ENCODE measurements around the gene LRP10.
A peak's percentile ranks its signal among the peaks of the same experiment; 100 is the strongest.

LRP10 gene

DNA sequence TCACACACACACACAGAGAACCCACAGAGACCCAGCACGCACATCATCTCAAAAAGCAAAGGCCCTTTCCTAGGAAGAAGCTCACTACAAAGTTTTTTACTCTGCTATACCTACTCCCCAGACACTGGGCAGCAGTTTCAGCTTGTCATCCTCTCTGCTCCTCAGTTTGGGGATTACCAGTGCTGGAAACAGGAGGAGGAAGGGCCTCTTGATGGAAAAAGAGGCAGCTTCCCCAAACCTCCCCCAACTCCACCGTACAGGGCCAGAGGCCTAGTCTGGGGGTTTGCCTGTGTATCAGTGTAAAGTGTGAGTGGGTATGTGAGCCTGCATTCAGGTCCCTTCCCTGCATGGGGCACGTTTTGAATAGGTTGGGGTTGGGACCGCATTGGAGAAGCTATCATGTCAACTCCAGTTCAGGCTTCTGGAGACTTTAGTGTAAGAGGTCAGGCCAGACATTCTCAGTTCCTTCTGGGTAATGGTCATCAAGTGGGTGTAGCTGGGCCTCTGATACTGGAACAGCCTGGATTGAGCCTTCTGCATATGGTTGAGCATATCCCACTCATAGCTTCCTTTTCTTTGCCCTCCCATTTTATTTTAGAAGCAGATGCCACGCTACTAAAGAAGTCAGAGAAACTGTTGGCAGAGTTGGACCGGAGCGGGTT, 12.7 kb downstream of the LRP10 start:
- H3K27ac ChIP-seq (ENCODE audit: low read depth, low read length): no peak overlapping the region
- peaks cover 23% of the 10 kb centered on the region for H3K4me1 ChIP-seq (ENCODE audit: control insufficient read depth, insufficient read depth, low read length)
- peaks cover 35% of the 10 kb centered on the region for H3K27me3 ChIP-seq (ENCODE audit: control insufficient read depth, insufficient read depth, low read length)
- no peak overlapping the region for H3K9ac ChIP-seq (ENCODE audit: low read depth, low read length)
- no peaks in the 10 kb centered on the region for H3K36me3 ChIP-seq (ENCODE audit: control insufficient read depth, insufficient read depth, low read length)
- H3K9me3 ChIP-seq (ENCODE audit: control insufficient read depth, insufficient read depth, low read length): no peaks in the 10 kb centered on the region
- no peak overlapping the region for H3K4me3 ChIP-seq (ENCODE audit: low read depth, low read length)

DNA sequence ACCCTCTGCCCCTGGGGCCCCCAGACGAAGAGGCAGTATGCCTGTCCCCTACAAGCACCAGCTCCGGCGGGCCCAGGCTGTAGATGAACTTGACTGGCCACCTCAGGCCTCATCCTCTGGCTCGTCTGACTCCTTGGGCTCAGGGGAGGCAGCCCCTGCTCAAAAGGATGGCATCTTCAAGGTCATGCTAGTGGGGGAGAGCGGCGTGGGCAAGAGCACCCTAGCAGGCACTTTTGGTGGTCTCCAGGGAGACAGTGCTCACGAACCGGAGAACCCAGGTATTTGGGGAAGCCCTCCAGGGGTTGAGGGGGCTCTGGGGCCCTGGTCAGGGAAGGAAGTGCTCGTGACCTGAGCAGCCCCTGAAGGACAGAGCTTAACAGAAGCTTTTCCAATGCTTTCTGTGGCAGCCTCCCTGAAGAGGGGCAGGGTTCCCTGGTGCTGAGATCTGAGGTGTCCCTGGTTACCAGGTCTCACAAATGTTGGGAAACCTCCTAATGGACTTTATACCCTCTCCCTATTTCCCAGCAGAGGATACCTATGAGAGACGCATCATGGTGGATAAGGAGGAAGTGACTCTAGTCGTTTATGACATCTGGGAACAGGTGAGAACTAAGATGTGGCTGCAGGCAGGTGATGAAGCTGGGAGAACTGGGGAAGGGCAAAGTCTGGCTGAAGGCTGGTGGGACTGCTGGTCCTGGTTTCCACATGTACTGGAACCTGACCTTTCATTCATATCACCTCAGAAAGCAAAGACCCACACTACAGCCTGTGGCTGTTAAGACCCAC, 13.4 kb downstream of the LRP10 start:
- peaks cover 23% of the 10 kb centered on the region for H3K4me1 ChIP-seq (ENCODE audit: control insufficient read depth, insufficient read depth, low read length)
- no peak overlapping the region for H3K4me3 ChIP-seq (ENCODE audit: low read depth, low read length)
- H3K27me3 ChIP-seq (ENCODE audit: control insufficient read depth, insufficient read depth, low read length): peaks cover 35% of the 10 kb centered on the region
- H3K36me3 ChIP-seq (ENCODE audit: control insufficient read depth, insufficient read depth, low read length): no peaks in the 10 kb centered on the region
- no peak overlapping the region for H3K9ac ChIP-seq (ENCODE audit: low read depth, low read length)
- no peak overlapping the region for H3K27ac ChIP-seq (ENCODE audit: low read depth, low read length)
- H3K9me3 ChIP-seq (ENCODE audit: control insufficient read depth, insufficient read depth, low read length): no peaks in the 10 kb centered on the region

DNA sequence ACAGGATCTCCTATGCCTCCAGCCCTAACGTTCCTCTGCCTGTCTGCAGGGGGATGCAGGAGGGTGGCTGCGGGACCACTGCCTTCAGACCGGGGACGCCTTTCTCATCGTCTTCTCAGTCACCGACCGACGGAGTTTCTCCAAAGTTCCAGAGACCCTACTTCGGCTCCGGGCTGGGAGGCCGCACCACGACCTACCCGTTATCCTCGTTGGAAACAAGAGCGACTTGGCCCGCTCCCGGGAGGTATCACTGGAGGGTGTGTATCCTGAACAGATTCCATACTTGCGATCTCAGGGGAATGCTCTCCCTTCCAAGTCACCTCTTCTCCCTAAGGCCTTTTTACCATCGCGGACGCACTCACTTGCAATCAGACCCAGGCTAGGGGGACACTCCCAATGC, 14.4 kb downstream of the LRP10 start:
- no peaks in the 10 kb centered on the region for H3K9me3 ChIP-seq (ENCODE audit: control insufficient read depth, insufficient read depth, low read length)
- H3K27ac ChIP-seq (ENCODE audit: low read depth, low read length): no peak overlapping the region
- no peak overlapping the region for H3K9ac ChIP-seq (ENCODE audit: low read depth, low read length)
- peaks cover 35% of the 10 kb centered on the region for H3K27me3 ChIP-seq (ENCODE audit: control insufficient read depth, insufficient read depth, low read length)
- peaks cover 23% of the 10 kb centered on the region for H3K4me1 ChIP-seq (ENCODE audit: control insufficient read depth, insufficient read depth, low read length)
- H3K4me3 ChIP-seq (ENCODE audit: low read depth, low read length): peak overlapping the region; percentile 72
- H3K36me3 ChIP-seq (ENCODE audit: control insufficient read depth, insufficient read depth, low read length): no peaks in the 10 kb centered on the region

DNA sequence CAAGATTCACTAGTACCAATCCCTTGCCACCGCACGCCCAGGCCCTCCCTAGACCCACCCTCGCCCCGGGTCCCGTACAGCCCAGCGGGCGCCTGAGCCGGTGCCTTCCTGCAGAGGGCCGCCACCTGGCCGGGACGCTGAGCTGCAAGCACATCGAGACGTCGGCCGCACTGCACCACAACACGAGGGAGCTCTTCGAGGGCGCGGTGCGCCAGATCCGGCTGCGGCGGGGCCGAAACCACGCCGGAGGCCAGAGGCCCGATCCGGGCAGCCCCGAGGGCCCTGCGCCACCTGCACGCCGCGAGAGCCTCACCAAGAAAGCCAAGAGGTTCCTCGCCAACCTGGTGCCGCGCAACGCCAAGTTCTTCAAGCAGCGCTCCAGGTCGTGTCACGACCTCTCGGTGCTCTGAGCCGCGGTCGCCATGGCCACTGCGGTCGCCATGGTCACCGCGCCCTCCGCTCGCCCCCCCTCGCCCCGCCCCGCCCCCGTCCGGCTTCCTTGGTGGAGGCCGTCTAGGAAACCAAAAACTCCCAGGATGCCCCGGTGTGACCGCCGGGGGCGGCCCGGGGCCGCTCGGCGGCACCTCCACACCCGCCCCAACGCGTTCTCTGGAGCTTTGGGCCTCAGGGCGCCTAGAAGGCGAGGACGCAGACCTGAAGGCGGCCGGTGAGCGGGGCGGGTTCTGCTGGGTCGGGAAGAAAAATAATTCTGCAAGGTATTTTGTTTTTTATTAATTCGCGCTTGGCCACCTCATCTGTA, 15.1 kb downstream of the LRP10 start:
- Histone ChIP-seq H3K27ac (ENCODE audit: low read depth, low read length) (peak overlapping the region; percentile 84), H3K4me1 (ENCODE audit: control insufficient read depth, insufficient read depth, low read length) (peaks cover 23% of the 10 kb centered on the region), H3K27me3 (ENCODE audit: control insufficient read depth, insufficient read depth, low read length) (peaks cover 34% of the 10 kb centered on the region), H3K9ac (ENCODE audit: low read depth, low read length) (peak overlapping the region; percentile 60; the same call in 1 of the 2 replicates), H3K9me3 (ENCODE audit: control insufficient read depth, insufficient read depth, low read length) (no peaks in the 10 kb centered on the region), H3K4me3 (ENCODE audit: low read depth, low read length) (peak overlapping the region; percentile 72), H3K36me3 (ENCODE audit: control insufficient read depth, insufficient read depth, low read length) (no peaks in the 10 kb centered on the region)

DNA sequence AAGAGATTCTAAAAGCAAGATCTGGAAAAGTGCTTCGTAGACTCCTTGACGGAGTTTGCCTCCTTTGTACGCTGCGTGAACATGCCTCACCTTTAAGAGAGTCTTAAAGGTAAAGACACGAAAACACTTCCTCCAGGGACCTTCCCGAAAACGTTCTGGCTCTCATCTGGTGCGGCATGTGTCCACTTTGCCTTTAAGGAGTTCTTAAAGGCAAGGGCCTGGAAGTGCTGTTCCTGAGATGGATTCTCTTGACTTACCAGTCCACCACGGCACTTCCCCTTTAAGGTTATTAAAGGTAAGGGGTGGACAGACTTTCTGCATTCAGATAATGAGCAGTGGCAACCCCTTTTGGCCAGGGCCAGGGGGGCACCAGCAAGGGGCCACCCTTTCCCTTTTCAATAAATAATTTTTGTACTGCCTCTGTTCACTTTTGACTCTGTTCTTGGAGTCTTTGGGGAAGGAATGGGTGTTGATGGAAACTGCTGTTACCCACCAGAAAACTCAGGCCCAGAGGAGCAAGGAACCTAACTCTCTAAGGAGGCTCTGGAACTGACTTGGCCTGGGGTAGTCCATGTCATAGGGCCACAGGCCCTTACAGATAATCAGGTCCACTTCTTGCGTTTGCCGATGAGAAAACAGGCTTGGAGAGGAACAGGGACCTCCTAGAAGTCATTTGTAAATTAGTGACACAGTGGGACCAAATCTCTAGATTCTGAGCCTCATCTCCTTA, 15.9 kb downstream of the LRP10 start:
- H3K27ac ChIP-seq (ENCODE audit: low read depth, low read length): peak overlapping the region; percentile 84
- H3K9ac ChIP-seq (ENCODE audit: low read depth, low read length): peak overlapping the region; percentile 44; the same call in 1 of the 2 replicates
- H3K4me3 ChIP-seq (ENCODE audit: low read depth, low read length): peak overlapping the region; percentile 72

DNA sequence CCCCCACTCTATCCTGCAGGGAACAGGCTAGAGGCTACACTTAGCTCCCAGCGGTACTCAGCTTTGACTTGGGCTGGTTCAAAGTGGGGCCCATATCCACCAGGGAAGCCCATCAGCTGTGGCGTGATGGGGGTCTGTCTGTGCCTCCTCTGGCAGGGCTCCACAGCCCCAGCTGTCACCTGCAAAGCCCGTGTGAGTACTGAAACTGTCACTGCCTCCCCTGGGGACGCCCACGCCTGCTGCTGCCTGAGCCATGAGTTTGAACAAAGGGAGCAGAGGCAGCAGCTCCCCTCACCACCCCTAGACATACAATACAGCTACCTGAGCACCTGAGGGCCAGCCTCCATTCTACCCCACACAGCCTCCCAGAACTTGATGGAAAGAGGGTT, 16.4 kb downstream of the LRP10 start:
- H3K27me3 ChIP-seq (ENCODE audit: control insufficient read depth, insufficient read depth, low read length): peaks cover 25% of the 10 kb centered on the region
- no peak overlapping the region for H3K27ac ChIP-seq (ENCODE audit: low read depth, low read length)
- no peak overlapping the region for H3K9ac ChIP-seq (ENCODE audit: low read depth, low read length)
- H3K4me1 ChIP-seq (ENCODE audit: control insufficient read depth, insufficient read depth, low read length): peaks cover 14% of the 10 kb centered on the region
- no peaks in the 10 kb centered on the region for H3K36me3 ChIP-seq (ENCODE audit: control insufficient read depth, insufficient read depth, low read length)
- no peak overlapping the region for H3K4me3 ChIP-seq (ENCODE audit: low read depth, low read length)
- H3K9me3 ChIP-seq (ENCODE audit: control insufficient read depth, insufficient read depth, low read length): no peaks in the 10 kb centered on the region

More for the DNA sequence above, 15.9 kb downstream of the LRP10 start:
- Histone ChIP-seq H3K4me1 (ENCODE audit: control insufficient read depth, insufficient read depth, low read length) (peaks cover 18% of the 10 kb centered on the region), H3K9me3 (ENCODE audit: control insufficient read depth, insufficient read depth, low read length) (no peaks in the 10 kb centered on the region), H3K27me3 (ENCODE audit: control insufficient read depth, insufficient read depth, low read length) (peaks cover 29% of the 10 kb centered on the region), H3K36me3 (ENCODE audit: control insufficient read depth, insufficient read depth, low read length) (no peaks in the 10 kb centered on the region)

DNA sequence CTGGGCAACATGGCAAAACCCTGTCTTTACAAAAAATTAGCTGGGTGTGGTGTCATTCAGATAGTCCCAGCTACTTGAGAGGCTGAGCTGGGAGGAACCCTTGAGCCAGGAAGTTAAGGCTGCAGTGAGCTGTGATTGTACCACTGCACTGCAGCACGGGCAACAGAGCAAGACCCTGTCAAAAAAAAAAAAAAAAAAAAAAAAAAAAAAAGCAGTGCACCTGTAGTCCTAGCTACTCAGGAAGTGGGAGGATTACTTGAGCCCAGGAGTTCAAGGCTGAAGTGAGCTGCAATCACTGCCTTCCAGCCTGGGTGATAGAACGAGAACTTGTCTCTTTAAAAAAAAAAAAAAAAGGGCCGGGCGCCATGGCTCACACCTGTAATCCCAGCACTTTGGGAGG, 17.1 kb downstream of the LRP10 start:
- H3K4me3 ChIP-seq (ENCODE audit: low read depth, low read length): no peak overlapping the region
- no peaks in the 10 kb centered on the region for H3K9me3 ChIP-seq (ENCODE audit: control insufficient read depth, insufficient read depth, low read length)
- no peak overlapping the region for H3K9ac ChIP-seq (ENCODE audit: low read depth, low read length)
- H3K27ac ChIP-seq (ENCODE audit: low read depth, low read length): no peak overlapping the region
- no peaks in the 10 kb centered on the region for H3K36me3 ChIP-seq (ENCODE audit: control insufficient read depth, insufficient read depth, low read length)
- peaks cover 8% of the 10 kb centered on the region for H3K4me1 ChIP-seq (ENCODE audit: control insufficient read depth, insufficient read depth, low read length)
- H3K27me3 ChIP-seq (ENCODE audit: control insufficient read depth, insufficient read depth, low read length): peaks cover 25% of the 10 kb centered on the region

DNA sequence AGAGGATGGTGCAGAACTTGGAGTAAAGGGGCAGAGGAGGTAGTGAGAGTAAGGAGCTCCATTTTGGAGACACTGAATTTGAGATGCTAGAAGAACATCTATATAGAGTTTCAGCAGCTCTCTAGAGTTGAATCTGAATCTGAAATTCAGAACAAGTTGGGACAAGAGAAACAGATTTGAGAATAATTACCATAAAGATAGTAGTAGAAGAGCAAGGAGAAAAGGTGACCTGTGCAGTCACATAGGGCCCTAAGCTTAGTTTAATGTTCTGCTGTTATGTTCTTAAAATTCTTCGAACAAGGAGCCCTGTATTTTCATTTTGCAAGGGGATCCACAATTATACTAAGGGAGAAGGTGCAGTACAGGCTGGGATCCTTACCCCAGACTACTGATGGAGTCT, 18.9 kb downstream of the LRP10 start:
- H3K4me3 ChIP-seq (ENCODE audit: low read depth, low read length): no peak overlapping the region
- no peaks in the 10 kb centered on the region for H3K36me3 ChIP-seq (ENCODE audit: control insufficient read depth, insufficient read depth, low read length)
- no peaks in the 10 kb centered on the region for H3K9me3 ChIP-seq (ENCODE audit: control insufficient read depth, insufficient read depth, low read length)
- H3K4me1 ChIP-seq (ENCODE audit: control insufficient read depth, insufficient read depth, low read length): peaks cover 6% of the 10 kb centered on the region
- no peak overlapping the region for H3K9ac ChIP-seq (ENCODE audit: low read depth, low read length)
- peaks cover 14% of the 10 kb centered on the region for H3K27me3 ChIP-seq (ENCODE audit: control insufficient read depth, insufficient read depth, low read length)
- no peak overlapping the region for H3K27ac ChIP-seq (ENCODE audit: low read depth, low read length)

DNA sequence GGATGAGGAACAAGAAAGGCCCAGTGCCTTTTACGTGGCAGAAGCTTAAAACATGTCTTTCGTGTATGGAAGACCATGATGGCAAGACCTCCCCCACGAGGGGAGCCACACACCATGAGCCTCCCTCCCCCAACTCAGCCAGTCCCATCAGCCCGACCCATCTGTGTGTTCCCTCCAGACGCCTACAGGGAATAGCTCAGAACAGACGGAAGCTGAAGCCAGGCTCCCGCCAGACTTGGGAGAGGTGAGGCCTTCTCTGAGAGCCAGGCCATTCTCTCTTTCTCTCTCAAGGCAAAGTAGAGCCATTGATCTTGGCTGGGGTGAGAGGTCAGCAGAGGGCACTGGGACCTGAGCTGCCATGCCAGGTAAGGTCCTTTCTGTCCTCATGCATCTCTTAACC, 20.9 kb downstream of the LRP10 start:
- Histone ChIP-seq H3K4me3 (ENCODE audit: low read depth, low read length) (no peak overlapping the region), H3K27me3 (ENCODE audit: control insufficient read depth, insufficient read depth, low read length) (peaks cover 23% of the 10 kb centered on the region), H3K36me3 (ENCODE audit: control insufficient read depth, insufficient read depth, low read length) (no peaks in the 10 kb centered on the region), H3K27ac (ENCODE audit: low read depth, low read length) (no peak overlapping the region), H3K4me1 (ENCODE audit: control insufficient read depth, insufficient read depth, low read length) (no peaks in the 10 kb centered on the region), H3K9ac (ENCODE audit: low read depth, low read length) (no peak overlapping the region), H3K9me3 (ENCODE audit: control insufficient read depth, insufficient read depth, low read length) (no peaks in the 10 kb centered on the region)

DNA sequence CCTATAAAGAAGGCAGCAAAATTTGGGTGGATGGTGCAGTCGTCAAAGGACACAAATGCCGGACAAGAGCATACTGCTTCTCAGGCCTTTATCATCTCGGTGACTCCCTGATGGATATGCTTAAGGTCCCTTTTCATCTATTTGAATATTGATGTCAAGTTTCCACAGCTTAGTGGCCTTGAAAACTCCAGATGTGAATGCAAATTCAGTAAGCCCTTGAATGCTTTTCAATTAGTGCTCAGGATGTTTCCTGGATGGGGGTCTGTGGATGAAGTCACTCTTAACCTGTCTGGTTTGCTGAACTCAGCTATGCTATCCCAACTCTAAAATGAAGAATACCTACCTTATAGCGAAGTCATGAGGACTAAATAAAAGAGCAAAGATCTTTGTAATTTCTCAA, 22.2 kb downstream of the LRP10 start:
- no peak overlapping the region for H3K9ac ChIP-seq (ENCODE audit: low read depth, low read length)
- H3K4me3 ChIP-seq (ENCODE audit: low read depth, low read length): no peak overlapping the region
- H3K27ac ChIP-seq (ENCODE audit: low read depth, low read length): no peak overlapping the region
- H3K4me1 ChIP-seq (ENCODE audit: control insufficient read depth, insufficient read depth, low read length): no peaks in the 10 kb centered on the region
- H3K36me3 ChIP-seq (ENCODE audit: control insufficient read depth, insufficient read depth, low read length): no peaks in the 10 kb centered on the region
- H3K27me3 ChIP-seq (ENCODE audit: control insufficient read depth, insufficient read depth, low read length): peaks cover 35% of the 10 kb centered on the region
- H3K9me3 ChIP-seq (ENCODE audit: control insufficient read depth, insufficient read depth, low read length): no peaks in the 10 kb centered on the region

Data from HUES48 (cell line).